ENCODE results near the gene NF1.

DNA sequence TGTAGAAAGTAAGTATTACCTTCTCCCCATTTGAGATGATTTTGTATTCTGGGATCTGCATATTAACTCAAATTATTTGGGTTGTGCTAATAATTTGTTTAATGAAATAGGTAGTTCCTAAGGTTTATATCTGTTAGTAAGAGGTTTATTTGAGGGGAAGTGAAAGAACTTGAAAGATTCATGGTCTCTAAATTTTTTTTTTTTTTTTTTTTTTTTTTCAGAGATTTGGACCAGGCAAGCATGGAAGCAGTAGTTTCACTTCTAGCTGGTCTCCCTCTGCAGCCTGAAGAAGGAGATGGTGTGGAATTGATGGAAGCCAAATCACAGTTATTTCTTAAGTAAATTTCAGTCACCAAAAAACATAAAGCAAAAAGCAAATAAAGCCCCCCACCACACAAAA lies 137.1 kb downstream of the NF1 start:
- TF ChIP-seq, protein P1, sequence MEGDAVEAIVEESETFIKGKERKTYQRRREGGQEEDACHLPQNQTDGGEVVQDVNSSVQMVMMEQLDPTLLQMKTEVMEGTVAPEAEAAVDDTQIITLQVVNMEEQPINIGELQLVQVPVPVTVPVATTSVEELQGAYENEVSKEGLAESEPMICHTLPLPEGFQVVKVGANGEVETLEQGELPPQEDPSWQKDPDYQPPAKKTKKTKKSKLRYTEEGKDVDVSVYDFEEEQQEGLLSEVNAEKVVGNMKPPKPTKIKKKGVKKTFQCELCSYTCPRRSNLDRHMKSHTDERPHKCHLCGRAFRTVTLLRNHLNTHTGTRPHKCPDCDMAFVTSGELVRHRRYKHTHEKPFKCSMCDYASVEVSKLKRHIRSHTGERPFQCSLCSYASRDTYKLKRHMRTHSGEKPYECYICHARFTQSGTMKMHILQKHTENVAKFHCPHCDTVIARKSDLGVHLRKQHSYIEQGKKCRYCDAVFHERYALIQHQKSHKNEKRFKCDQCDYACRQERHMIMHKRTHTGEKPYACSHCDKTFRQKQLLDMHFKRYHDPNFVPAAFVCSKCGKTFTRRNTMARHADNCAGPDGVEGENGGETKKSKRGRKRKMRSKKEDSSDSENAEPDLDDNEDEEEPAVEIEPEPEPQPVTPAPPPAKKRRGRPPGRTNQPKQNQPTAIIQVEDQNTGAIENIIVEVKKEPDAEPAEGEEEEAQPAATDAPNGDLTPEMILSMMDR (IDR thresholded peaks at IDR 0.05) = no peak
- no peak for TF ChIP-seq POLR2AphosphoS5 (IDR thresholded peaks at IDR 0.05)
- no peak for TF ChIP-seq POLR2A (IDR thresholded peaks at IDR 0.05)
